Adrenal gland (tissue), 5 donors: ENCODE results near the gene IMMP2L.

ENCODE experiments used
- POLR2A ChIP-seq, 2 donors: fragments of 450-650 bp; IDR thresholded peaks; one replicate each; pipeline ENCODE4 v1.6.1; 2017; ENCODE audit warnings: antibody characterized with exemption in 2 of 2, mild to moderate bottlenecking in 2 of 2, moderate library complexity in 1 of 2
- TF ChIP-seq, protein P1 (sequence below), 6 experiments: fragments of 450-650 bp in 4 of 6; fragments of 200-600 bp in 2 of 6; sonication (generic) in 1 of 6; IDR thresholded peaks; 1 replicate in 5 of 6; 2 replicates in 1 of 6; pipeline versions ENCODE4 v1.5.1 to v1.8.0; 2016 to 2021; ENCODE audit warnings: antibody characterized with exemption in 6 of 6, mild to moderate bottlenecking in 2 of 6, moderate library complexity in 1 of 6
- donor health status: DM: no; HTN: no; CAD: no.

DNA sequence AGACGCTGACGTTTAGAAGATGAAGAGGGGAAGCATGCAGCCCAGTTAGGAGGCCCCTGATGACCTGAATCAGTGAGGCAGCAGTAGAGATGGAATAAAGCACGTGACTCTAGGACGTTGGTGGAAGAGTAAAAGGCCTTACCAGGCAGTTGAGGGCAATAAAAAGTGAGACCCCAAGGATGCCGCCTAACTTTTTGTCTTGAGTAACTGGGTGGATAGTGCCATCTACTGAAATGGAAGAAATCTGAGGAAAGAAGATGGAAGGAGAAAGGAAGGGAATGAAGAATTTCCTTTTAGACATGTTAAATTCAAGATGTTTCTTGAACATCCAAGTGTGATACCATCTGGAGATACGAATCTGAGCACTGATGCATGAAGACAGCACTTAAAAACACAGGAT lies 691.4 kb downstream of the IMMP2L start:
- TF ChIP-seq, protein P1, sequence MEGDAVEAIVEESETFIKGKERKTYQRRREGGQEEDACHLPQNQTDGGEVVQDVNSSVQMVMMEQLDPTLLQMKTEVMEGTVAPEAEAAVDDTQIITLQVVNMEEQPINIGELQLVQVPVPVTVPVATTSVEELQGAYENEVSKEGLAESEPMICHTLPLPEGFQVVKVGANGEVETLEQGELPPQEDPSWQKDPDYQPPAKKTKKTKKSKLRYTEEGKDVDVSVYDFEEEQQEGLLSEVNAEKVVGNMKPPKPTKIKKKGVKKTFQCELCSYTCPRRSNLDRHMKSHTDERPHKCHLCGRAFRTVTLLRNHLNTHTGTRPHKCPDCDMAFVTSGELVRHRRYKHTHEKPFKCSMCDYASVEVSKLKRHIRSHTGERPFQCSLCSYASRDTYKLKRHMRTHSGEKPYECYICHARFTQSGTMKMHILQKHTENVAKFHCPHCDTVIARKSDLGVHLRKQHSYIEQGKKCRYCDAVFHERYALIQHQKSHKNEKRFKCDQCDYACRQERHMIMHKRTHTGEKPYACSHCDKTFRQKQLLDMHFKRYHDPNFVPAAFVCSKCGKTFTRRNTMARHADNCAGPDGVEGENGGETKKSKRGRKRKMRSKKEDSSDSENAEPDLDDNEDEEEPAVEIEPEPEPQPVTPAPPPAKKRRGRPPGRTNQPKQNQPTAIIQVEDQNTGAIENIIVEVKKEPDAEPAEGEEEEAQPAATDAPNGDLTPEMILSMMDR (IDR thresholded peaks at IDR 0.05) = no peak
- no peak for TF ChIP-seq POLR2A (IDR thresholded peaks at IDR 0.05)
